GM12878 (cell line): ENCODE results near the gene FDX2. TPM values are rescaled to one million over a fixed set of nuclear protein-coding genes. Genes with fewer than 3 reads are reported as not detected.

Source experiments
- polyA plus RNA-seq, 11 experiments: library from polyadenylated mRNA; depleted of rRNA in 4 of 11; unstranded in 6 of 11; stranded (reverse) in 5 of 11; fragments of >200 nt; fragmentation: Nextera tagmentation in 4 of 11; fragmentation: Illumina TruSeq in 1 of 11; extraction: Ambion mirVana in 4 of 11; extraction: Trizol in 1 of 11; gene quantifications; 1 replicate in 1 of 11; 2 replicates in 10 of 11; pipeline versions ENCODE4 v1.2.1 to v1.2.3, GENCODE V29; 2011 to 2016; ENCODE audit warnings: inconsistent platforms in 2 of 11, missing spikeins in 2 of 11, low read depth in 1 of 11
- small RNA-seq: library from RNA; depleted of rRNA; stranded (forward); fragments of <200 nt; gene quantifications from one replicate; pipeline ENCODE3, GENCODE V24; 2014
- total RNA-seq, 4 experiments: library from RNA; depleted of rRNA in 3 of 4; stranded (reverse); fragments of >200 nt in 3 of 4; fragmentation: Illumina TruSeq in 1 of 4; extraction: Trizol in 1 of 4; gene quantifications; 2 replicates each; pipeline versions ENCODE4 v1.2.1 to v1.2.3, GENCODE V29; 2013 to 2021

FDX2 gene
- total and polyA plus RNA-seq, 10 of the 15 experiments (the other 5 are each of a cell fraction or from before 2014, with no cell fraction given): 1.4 to 50.4 (median 24.7) TPM

Small RNA genes within 50 kb of the gene (small RNA-seq; reads per million reads assigned to genes)
- not detected for gene AC011511.1
- gene AC011511.4: not detected

Other genes starting within 250 kb of the FDX2 start
Only the 7 nearest of the 21 such genes appear.
- gene MRPL4, start 63.8 kb downstream of the FDX2 start, total RNA-seq (2014; rRNA removed): 196 and 221 TPM in 2 replicates
- gene MRPL4, start 63.8 kb downstream of the FDX2 start, total RNA-seq (2014; rRNA removed; fragmentation: Illumina TruSeq; extraction: Trizol): 36.4 and 44.4 TPM in 2 replicates
- gene MRPL4, start 63.8 kb downstream of the FDX2 start, total RNA-seq (2021): 162 and 169 TPM in 2 replicates
- gene MRPL4, start 63.8 kb downstream of the FDX2 start, polyA plus RNA-seq (2011; rRNA removed): 16.6 and 56.2 TPM in 2 replicates
- 9.5 and 44.4 TPM in 2 replicates for gene MRPL4, start 63.8 kb downstream of the FDX2 start, polyA plus RNA-seq (2014; fragmentation: Illumina TruSeq; extraction: Trizol)
- gene MRPL4, start 63.8 kb downstream of the FDX2 start, polyA plus RNA-seq (2014; fragmentation: Nextera tagmentation; extraction: Ambion mirVana): 1 to 10 TPM in 1 of 2 experiments, under 1 TPM in 1; 0.79 to 5.8 TPM
- 174 and 217 TPM in 2 replicates for gene MRPL4, start 63.8 kb downstream of the FDX2 start, polyA plus RNA-seq (2014; rRNA removed)
- 100 to 1,000 TPM; 183 to 186 TPM for gene MRPL4, start 63.8 kb downstream of the FDX2 start, polyA plus RNA-seq (2016; fragmentation: Nextera tagmentation; extraction: Ambion mirVana)
- gene ICAM1, start 44.9 kb downstream of the FDX2 start, total RNA-seq (2014; rRNA removed): 72.9 and 77.7 TPM in 2 replicates
- gene ICAM1, start 44.9 kb downstream of the FDX2 start, total RNA-seq (2014; rRNA removed; fragmentation: Illumina TruSeq; extraction: Trizol): 49.4 and 52.6 TPM in 2 replicates
- 69.7 and 71.0 TPM in 2 replicates for gene ICAM1, start 44.9 kb downstream of the FDX2 start, total RNA-seq (2021)
- 46.8 and 115 TPM in 2 replicates for gene ICAM1, start 44.9 kb downstream of the FDX2 start, polyA plus RNA-seq (2011; rRNA removed)
- gene ICAM1, start 44.9 kb downstream of the FDX2 start, polyA plus RNA-seq (2014; fragmentation: Illumina TruSeq; extraction: Trizol): 61.9 and 67.8 TPM in 2 replicates
- gene ICAM1, start 44.9 kb downstream of the FDX2 start, polyA plus RNA-seq (2014; fragmentation: Nextera tagmentation; extraction: Ambion mirVana): 10 to 100 TPM in 1 of 2 experiments, 1 to 10 TPM in 1; 7.6 to 14.8 TPM
- 67.9 and 74.4 TPM in 2 replicates for gene ICAM1, start 44.9 kb downstream of the FDX2 start, polyA plus RNA-seq (2014; rRNA removed)
- 10 to 100 TPM; 35.0 to 41.9 TPM for gene ICAM1, start 44.9 kb downstream of the FDX2 start, polyA plus RNA-seq (2016; fragmentation: Nextera tagmentation; extraction: Ambion mirVana)
- gene ICAM4, start 29.1 kb downstream of the FDX2 start, total RNA-seq (2014; rRNA removed): 2.4 and 3.0 TPM in 2 replicates
- gene ICAM4, start 29.1 kb downstream of the FDX2 start, total RNA-seq (2014; rRNA removed; fragmentation: Illumina TruSeq; extraction: Trizol): 1.2 and 1.3 TPM in 2 replicates
- gene ICAM4, start 29.1 kb downstream of the FDX2 start, total RNA-seq (2021): 2.1 and 2.6 TPM in 2 replicates
- 0.20 and 0.31 TPM in 2 replicates for gene ICAM4, start 29.1 kb downstream of the FDX2 start, polyA plus RNA-seq (2011; rRNA removed)
- gene ICAM4, start 29.1 kb downstream of the FDX2 start, polyA plus RNA-seq (2014; fragmentation: Illumina TruSeq; extraction: Trizol): 0.29 and 0.63 TPM in 2 replicates
- gene ICAM4, start 29.1 kb downstream of the FDX2 start, polyA plus RNA-seq (2014; fragmentation: Nextera tagmentation; extraction: Ambion mirVana): under 1 TPM; 0.69 to 0.72 TPM
- 3.0 and 3.4 TPM in 2 replicates for gene ICAM4, start 29.1 kb downstream of the FDX2 start, polyA plus RNA-seq (2014; rRNA removed)
- gene ICAM4, start 29.1 kb downstream of the FDX2 start, polyA plus RNA-seq (2016; fragmentation: Nextera tagmentation; extraction: Ambion mirVana): 1 to 10 TPM; 4.1 to 5.1 TPM
- 0.76 and 1.3 TPM in 2 replicates for gene ICAM5, start 26.1 kb downstream of the FDX2 start, total RNA-seq (2014; rRNA removed)
- 0.36 and 0.55 TPM in 2 replicates for gene ICAM5, start 26.1 kb downstream of the FDX2 start, total RNA-seq (2014; rRNA removed; fragmentation: Illumina TruSeq; extraction: Trizol)
- 3.0 and 4.6 TPM in 2 replicates for gene ICAM5, start 26.1 kb downstream of the FDX2 start, total RNA-seq (2021)
- 1.4 and 3.5 TPM in 2 replicates for gene ICAM5, start 26.1 kb downstream of the FDX2 start, polyA plus RNA-seq (2011; rRNA removed)
- 0.48 TPM in 1 of 2 replicates, not detected in the other for gene ICAM5, start 26.1 kb downstream of the FDX2 start, polyA plus RNA-seq (2014; fragmentation: Illumina TruSeq; extraction: Trizol)
- gene ICAM5, start 26.1 kb downstream of the FDX2 start, polyA plus RNA-seq (2014; fragmentation: Nextera tagmentation; extraction: Ambion mirVana): not detected
- 3.2 and 4.6 TPM in 2 replicates for gene ICAM5, start 26.1 kb downstream of the FDX2 start, polyA plus RNA-seq (2014; rRNA removed)
- under 1 TPM; 0.14 to 0.59 TPM for gene ICAM5, start 26.1 kb downstream of the FDX2 start, polyA plus RNA-seq (2016; fragmentation: Nextera tagmentation; extraction: Ambion mirVana)
- gene ZGLP1, start 6.2 kb downstream of the FDX2 start, total RNA-seq (2014; rRNA removed): 1.3 and 1.7 TPM in 2 replicates
- gene ZGLP1, start 6.2 kb downstream of the FDX2 start, total RNA-seq (2014; rRNA removed; fragmentation: Illumina TruSeq; extraction: Trizol): 0.67 and 0.78 TPM in 2 replicates
- gene ZGLP1, start 6.2 kb downstream of the FDX2 start, total RNA-seq (2021): 2.5 and 4.1 TPM in 2 replicates
- 0.49 and 0.94 TPM in 2 replicates for gene ZGLP1, start 6.2 kb downstream of the FDX2 start, polyA plus RNA-seq (2011; rRNA removed)
- 0.19 and 0.98 TPM in 2 replicates for gene ZGLP1, start 6.2 kb downstream of the FDX2 start, polyA plus RNA-seq (2014; fragmentation: Illumina TruSeq; extraction: Trizol)
- under 1 TPM; 0.29 to 0.48 TPM for gene ZGLP1, start 6.2 kb downstream of the FDX2 start, polyA plus RNA-seq (2014; fragmentation: Nextera tagmentation; extraction: Ambion mirVana)
- gene ZGLP1, start 6.2 kb downstream of the FDX2 start, polyA plus RNA-seq (2014; rRNA removed): 4.6 and 5.6 TPM in 2 replicates
- 1 to 10 TPM; 1.8 to 2.0 TPM for gene ZGLP1, start 6.2 kb downstream of the FDX2 start, polyA plus RNA-seq (2016; fragmentation: Nextera tagmentation; extraction: Ambion mirVana)
- gene RAVER1, start 17.5 kb upstream of the FDX2 start, total RNA-seq (2014; rRNA removed): 16.1 and 24.5 TPM in 2 replicates
- gene RAVER1, start 17.5 kb upstream of the FDX2 start, total RNA-seq (2014; rRNA removed; fragmentation: Illumina TruSeq; extraction: Trizol): 3.3 and 5.1 TPM in 2 replicates
- gene RAVER1, start 17.5 kb upstream of the FDX2 start, total RNA-seq (2021): 83.5 and 87.0 TPM in 2 replicates
- 0.91 and 1.5 TPM in 2 replicates for gene RAVER1, start 17.5 kb upstream of the FDX2 start, polyA plus RNA-seq (2011; rRNA removed)
- 1.0 and 4.8 TPM in 2 replicates for gene RAVER1, start 17.5 kb upstream of the FDX2 start, polyA plus RNA-seq (2014; fragmentation: Illumina TruSeq; extraction: Trizol)
- under 1 TPM; 0.03 to 0.05 TPM for gene RAVER1, start 17.5 kb upstream of the FDX2 start, polyA plus RNA-seq (2014; fragmentation: Nextera tagmentation; extraction: Ambion mirVana)
- gene RAVER1, start 17.5 kb upstream of the FDX2 start, polyA plus RNA-seq (2014; rRNA removed): 19.2 and 33.9 TPM in 2 replicates
- 10 to 100 TPM; 54.7 to 71.6 TPM for gene RAVER1, start 17.5 kb upstream of the FDX2 start, polyA plus RNA-seq (2016; fragmentation: Nextera tagmentation; extraction: Ambion mirVana)
- gene ICAM3, start 23.6 kb upstream of the FDX2 start, total RNA-seq (2014; rRNA removed): 134 and 152 TPM in 2 replicates
- gene ICAM3, start 23.6 kb upstream of the FDX2 start, total RNA-seq (2014; rRNA removed; fragmentation: Illumina TruSeq; extraction: Trizol): 98.9 and 106 TPM in 2 replicates
- gene ICAM3, start 23.6 kb upstream of the FDX2 start, total RNA-seq (2021): 146 and 160 TPM in 2 replicates
- 67.0 and 125 TPM in 2 replicates for gene ICAM3, start 23.6 kb upstream of the FDX2 start, polyA plus RNA-seq (2011; rRNA removed)
- gene ICAM3, start 23.6 kb upstream of the FDX2 start, polyA plus RNA-seq (2014; fragmentation: Illumina TruSeq; extraction: Trizol): 20.4 and 61.1 TPM in 2 replicates
- 10 to 100 TPM in 1 of 2 experiments, 1 to 10 TPM in 1; 5.5 to 29.2 TPM for gene ICAM3, start 23.6 kb upstream of the FDX2 start, polyA plus RNA-seq (2014; fragmentation: Nextera tagmentation; extraction: Ambion mirVana)
- 146 and 156 TPM in 2 replicates for gene ICAM3, start 23.6 kb upstream of the FDX2 start, polyA plus RNA-seq (2014; rRNA removed)
- gene ICAM3, start 23.6 kb upstream of the FDX2 start, polyA plus RNA-seq (2016; fragmentation: Nextera tagmentation; extraction: Ambion mirVana): 10 to 100 TPM; 73.6 to 75.6 TPM